Left renal cortex interstitium (tissue), 4 donors: ENCODE measurements around the gene MMRN1. TPM values are rescaled to one million over a fixed set of nuclear protein-coding genes. Genes with fewer than 3 reads are reported as not detected.

Source experiments
- DNase-seq, 4 donors: peaks; one replicate each; pipeline ENCODE4 v3.0.0-alpha.2; 2013; ENCODE audit warnings: low read depth in 4 of 4, low spot score in 2 of 4, missing footprints in 1 of 4
- polyA plus RNA-seq, 4 donors: library from polyadenylated mRNA; unstranded; fragments of 120-200 nt; gene quantifications; one replicate each; pipeline ENCODE4 v1.2.1, GENCODE V29; 2013; ENCODE audit not compliant: insufficient read length in 4 of 4

MMRN1 gene
- polyA plus RNA-seq, 4 donors: 1.4 to 3.9 (median 2.7) TPM

GRCh38 chr4:89909889-89910288 lies 15.2 kb downstream of the MMRN1 start:
- DNase-seq: no peak

- DNase-seq: no peak
These were observed 19.0 kb downstream of the MMRN1 start for GRCh38 chr4:89913623-89914022.

- DNase-seq: no peak
These were observed 20.2 kb downstream of the MMRN1 start for GRCh38 chr4:89914609-89915550.

- no peak for DNase-seq
These were observed 21.3 kb downstream of the MMRN1 start for GRCh38 chr4:89915937-89916336.

GRCh38 chr4:89922848-89923416 lies 28.3 kb downstream of the MMRN1 start:
- DNase-seq: no peak

- DNase-seq: no peak
These were observed 34.2 kb downstream of the MMRN1 start for GRCh38 chr4:89928838-89929237.

- peak in 1 of 4 donors; percentile 13 for DNase-seq
These were observed 34.9 kb downstream of the MMRN1 start for GRCh38 chr4:89929425-89930159.

- no peak for DNase-seq
These were observed 44.9 kb downstream of the MMRN1 start for GRCh38 chr4:89939546-89939945.

GRCh38 chr4:89939994-89940393 lies 45.3 kb downstream of the MMRN1 start:
- DNase-seq: no peak

GRCh38 chr4:89942811-89943210 lies 48.2 kb downstream of the MMRN1 start:
- no peak for DNase-seq

GRCh38 chr4:89949782-89950387 lies 55.2 kb downstream of the MMRN1 start:
- no peak for DNase-seq

- no peak for DNase-seq
These were observed 57.8 kb downstream of the MMRN1 start for GRCh38 chr4:89952458-89952857.

GRCh38 chr4:89954906-89955695 lies 60.4 kb downstream of the MMRN1 start:
- DNase-seq: no peak

GRCh38 chr4:89957046-89957926 lies 62.6 kb downstream of the MMRN1 start:
- no peak for DNase-seq

GRCh38 chr4:89981789-89982334 lies 87.2 kb downstream of the MMRN1 start:
- no peak for DNase-seq

- DNase-seq: no peak
These were observed 93.6 kb downstream of the MMRN1 start for GRCh38 chr4:89988268-89988667.

- DNase-seq: peak in 1 of 4 donors; percentile 47
These were observed 98.1 kb downstream of the MMRN1 start for GRCh38 chr4:89992744-89993143.

GRCh38 chr4:89994176-89994873 lies 99.7 kb downstream of the MMRN1 start:
- DNase-seq: no peak
